AG04449 (cell line): ENCODE data around the gene CUL7.

Experiments
- CTCF ChIA-PET: fragments of 350-600 bp; formaldehyde crosslinking; extraction: SDS; loops from one replicate; lab custom pipeline; 2021; ENCODE audit warnings: antibody characterized with exemption; lab: Yijun Ruan, JAX
- POLR2A ChIA-PET: fragments of 400-600, 350-600 bp; formaldehyde crosslinking; extraction: SDS; loops from one replicate; lab custom pipeline; 2020; ENCODE audit warnings: antibody characterized with exemption, inconsistent platforms; lab: Yijun Ruan, JAX
- DNase-seq: peaks from one replicate; pipeline ENCODE4 v3.0.0-alpha.2; 2010; ENCODE audit warnings: low read depth, low spot score
- H3K4me3 ChIP-seq: 2 replicates; pipeline ENCODE4 v1.5.1; 2011; ENCODE audit warnings: low read depth, mild to moderate bottlenecking, control low read depth, low read length
- CTCF ChIP-seq: IDR thresholded peaks from one replicate; pipeline ENCODE4 v1.5.1; 2011; ENCODE audit warnings: mild to moderate bottlenecking, moderate library complexity, low read length, control low read depth, inconsistent platforms; ENCODE audit not compliant: insufficient read depth; ENCODE audit errors: missing control alignments

Gene CUL7

GRCh38 chr6:43053545-43054205 lies at the start of gene CUL7:
TSS of gene CUL7 (minus strand) at chr6:43053851. CDS start at chr6:43052788, 1,063 bp downstream.
- POLR2A ChIA-PET = interaction anchor here (0.6 to 1.8 kb wide), 16 partner anchors 9 to 165 kb away, joined by 3 to 7 read pairs (median 4); partner anchors contain the start of genes CNPY3, KLHDC3, MEA1 and PPP2R5D
- CTCF ChIA-PET = interaction anchor here (0.6 to 6.9 kb wide), 9 partner anchors 11 to 118 kb away, joined by 3 to 51 read pairs (median 4); no protein-coding TSS in a partner anchor

GRCh38 chr6:43101497-43101896 lies 47.8 kb upstream of the CUL7 start:
- no peak overlapping the region for H3K4me3 ChIP-seq
- DNase-seq = no peak
- CTCF ChIA-PET = no interaction called here
- TF ChIP-seq CTCF = no peak
- POLR2A ChIA-PET = no interaction called here

More at GRCh38 chr6:43053545-43054205, at the start of gene CUL7:
- DNase-seq = peak; percentile 64
- no peak for TF ChIP-seq CTCF
- H3K4me3 ChIP-seq = peak within 1 kb of the TSS; percentile 88

DNA sequence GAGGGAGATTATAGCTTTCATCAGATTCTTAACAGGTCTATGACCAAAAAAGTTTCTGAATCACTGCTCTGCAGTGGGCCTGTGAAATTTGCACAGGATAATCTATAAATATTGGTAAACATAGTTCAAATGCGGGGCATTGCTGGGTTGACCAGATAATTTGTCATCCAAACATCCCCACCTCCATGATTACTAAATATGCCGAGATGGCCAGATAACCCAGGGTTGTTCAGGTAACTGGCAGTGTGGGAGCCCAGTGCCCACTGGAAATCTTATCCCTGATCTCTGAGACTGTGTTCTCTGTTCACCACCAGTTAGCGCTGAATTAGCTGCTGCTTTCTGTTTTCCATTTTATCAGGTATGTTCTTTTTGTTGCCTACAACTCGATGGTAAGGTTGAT lies 43.9 kb upstream of the CUL7 start:
- POLR2A ChIA-PET = interaction anchor here (0.6 to 1.9 kb wide), 4 partner anchors 19 to 32 kb away, joined by 3 to 15 read pairs (median 4); no protein-coding TSS in a partner anchor
- CTCF ChIA-PET = interaction anchor here (0.9 to 2.7 kb wide), 9 partner anchors 11 to 76 kb away, joined by 3 to 14 read pairs (median 6); no protein-coding TSS in a partner anchor
- H3K4me3 ChIP-seq = no peak overlapping the region
- no peak for DNase-seq
- TF ChIP-seq CTCF = no peak

DNA sequence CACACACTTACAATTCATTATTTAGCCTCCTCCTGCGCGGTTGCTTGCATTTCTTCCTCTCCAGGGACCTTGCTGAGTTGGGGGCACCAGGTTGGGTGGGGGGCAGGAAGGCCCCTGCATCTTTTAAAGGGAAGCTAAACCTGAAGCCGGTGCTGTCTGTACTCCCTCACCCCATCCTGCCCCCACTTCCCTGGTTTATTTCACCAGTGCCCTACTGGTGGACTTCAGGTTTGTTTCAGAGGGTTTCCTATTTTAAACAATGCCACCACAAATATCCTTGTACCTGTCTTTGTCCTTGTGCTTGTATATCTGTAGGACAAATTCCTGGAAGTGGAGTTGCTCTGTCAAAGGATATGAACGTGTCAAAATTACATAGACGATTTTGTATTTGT lies 43.4 kb upstream of the CUL7 start:
- TF ChIP-seq CTCF = no peak
- POLR2A ChIA-PET = interaction anchor here (0.6 to 1.9 kb wide), 8 partner anchors 10 to 33 kb away, joined by 3 to 15 read pairs (median 4); partner anchors contain the start of gene PTK7
- no peak for DNase-seq
- no peak overlapping the region for H3K4me3 ChIP-seq
- CTCF ChIA-PET = interaction anchor here (0.8 to 2.7 kb wide), 10 partner anchors 9 to 76 kb away, joined by 3 to 14 read pairs (median 6); no protein-coding TSS in a partner anchor

DNA sequence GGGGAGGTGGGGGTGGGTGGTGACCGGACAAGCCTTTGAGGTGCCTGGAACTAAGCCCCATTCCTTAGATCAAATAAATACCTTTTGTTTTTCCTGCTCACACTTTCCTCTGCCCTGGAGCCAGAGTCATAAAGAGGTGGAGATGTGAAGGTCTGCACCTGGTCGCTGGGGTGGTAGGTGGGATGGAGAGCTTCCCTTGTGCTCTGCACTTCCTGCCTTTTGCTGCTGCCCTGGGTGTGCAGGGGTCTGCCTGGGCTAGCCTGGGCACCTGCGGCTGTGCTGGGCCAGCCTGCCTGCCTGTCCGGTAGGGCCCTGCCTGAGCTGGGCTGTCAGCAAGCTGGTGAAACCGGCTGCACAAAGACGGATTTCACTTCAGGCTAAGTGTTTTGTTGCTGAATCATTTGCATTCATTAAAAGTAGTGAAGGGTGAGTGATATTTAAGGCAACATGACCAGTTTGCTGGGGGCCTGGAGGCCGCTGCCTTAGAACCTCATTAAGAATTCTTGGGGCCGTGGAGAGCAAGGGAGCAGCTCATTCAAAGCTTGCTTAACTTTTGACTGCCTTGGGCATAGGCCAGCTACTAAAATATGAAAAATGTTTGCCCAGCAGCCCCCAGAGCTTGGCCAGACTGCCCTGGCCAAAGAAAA lies 42.9 kb upstream of the CUL7 start:
- ChIA-PET CTCF (interaction anchor here (0.8 to 2.7 kb wide), 11 partner anchors 8 to 132 kb away, joined by 3 to 14 read pairs (median 5); partner anchors contain the start of gene DNPH1), POLR2A (interaction anchor here (0.6 to 1.9 kb wide), 8 partner anchors 10 to 33 kb away, joined by 3 to 15 read pairs (median 4); partner anchors contain the start of gene PTK7)
- H3K4me3 ChIP-seq = peak overlapping the region; percentile 25
- no peak for TF ChIP-seq CTCF
- DNase-seq = peak; percentile 88
